ENCODE measurements around the gene UBL7.

The UBL7 gene

DNA sequence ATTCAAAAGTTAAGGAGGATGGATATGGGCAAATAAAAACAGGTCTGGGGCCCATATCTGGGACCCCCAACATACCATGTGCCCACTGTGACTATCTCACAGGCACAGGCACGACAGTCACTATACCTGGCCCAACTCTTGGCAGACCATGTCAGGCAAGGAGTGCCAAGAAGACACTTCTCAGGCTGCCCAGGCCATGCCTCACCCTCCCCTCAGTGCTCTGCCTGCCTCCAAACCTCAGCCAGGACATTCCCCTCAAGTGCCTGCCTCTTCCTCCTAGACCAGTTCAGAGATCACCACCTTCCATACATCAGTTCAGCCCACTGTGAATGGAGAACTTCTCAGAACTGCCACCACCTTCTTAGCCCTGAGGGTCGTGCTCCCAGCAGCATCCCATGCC is 22.8 kb downstream of the UBL7 start:
- no peak for DNase-seq

- no peak for DNase-seq
Observed at GRCh38 chr15:74434263-74435136, 26.5 kb downstream of the UBL7 start.

- peak; percentile 86 for DNase-seq
Observed at GRCh38 chr15:74433592-74434262, 27.2 kb downstream of the UBL7 start, which contains the start of gene SEMA7A. Gene SEMA7A, minus strand, starts transcription at chr15:74433958. Its CDS starts 40 bp downstream, at chr15:74433918.

DNA sequence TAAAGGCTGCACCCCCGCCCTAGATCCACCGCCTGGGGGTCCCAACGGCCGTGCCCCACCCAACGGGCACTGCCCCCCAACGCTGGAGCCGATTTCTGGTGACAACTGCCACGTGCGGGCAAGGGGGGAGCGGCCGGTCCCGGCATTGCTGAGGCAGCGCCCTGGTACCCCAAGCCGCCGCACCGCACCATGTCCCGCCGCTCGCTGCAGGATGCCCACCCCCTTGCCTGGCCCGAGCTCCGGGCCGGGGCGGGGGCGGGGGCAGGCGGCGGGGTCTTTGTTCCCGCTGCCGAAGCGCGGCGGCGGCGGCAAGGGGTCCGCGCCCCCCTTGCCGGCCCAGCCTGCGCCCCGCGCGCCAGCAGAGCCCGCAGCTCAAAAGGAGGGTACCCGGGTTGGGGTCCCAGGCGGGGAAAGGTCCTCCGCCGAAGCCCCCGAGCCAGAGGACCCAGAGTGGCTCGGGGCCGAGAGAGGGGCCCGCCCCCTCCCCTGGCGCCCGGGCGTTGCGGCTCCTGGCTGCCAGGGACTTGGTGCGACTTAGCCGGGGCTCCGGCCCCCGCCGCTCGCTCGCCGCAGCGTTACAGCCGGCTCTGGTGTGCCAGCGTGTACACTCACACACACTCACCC is 27.9 kb downstream of the UBL7 start:
- DNase-seq, result no peak

DNA sequence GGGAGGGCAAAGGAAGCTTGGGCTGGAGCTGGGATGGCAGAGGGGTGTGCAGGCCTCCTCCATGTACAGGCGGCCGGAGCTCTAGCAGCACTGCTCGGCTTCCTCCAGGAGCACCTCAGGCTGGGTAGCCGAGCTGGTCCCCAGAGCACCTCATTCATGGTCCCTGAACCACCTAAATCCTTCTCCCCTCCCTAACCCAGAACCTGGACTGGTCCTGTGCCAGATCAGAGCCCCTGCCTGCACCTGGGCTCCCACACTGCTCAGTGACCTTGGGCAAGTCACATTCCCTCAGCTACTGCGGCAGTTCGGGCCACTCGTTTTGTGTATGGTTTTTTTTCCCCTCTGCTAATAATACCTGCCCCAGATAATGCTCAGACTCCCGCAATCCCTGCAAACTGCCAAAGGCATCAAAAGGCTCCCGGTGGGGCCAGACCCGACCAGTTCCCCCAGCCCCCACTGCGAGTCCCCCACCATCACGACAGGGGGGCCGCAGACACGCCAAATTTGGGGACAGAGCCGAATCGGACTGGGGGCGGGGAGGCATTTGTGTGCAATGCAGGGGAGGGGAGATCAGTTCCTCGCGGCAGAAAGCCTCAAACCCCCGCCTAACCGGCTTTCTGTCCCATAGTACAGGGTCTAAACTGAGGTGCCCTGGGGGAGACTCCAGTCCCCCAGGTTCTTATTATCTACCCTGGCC is 28.5 kb downstream of the UBL7 start:
- DNase-seq, result no peak

GRCh38 chr15:74431645-74432044 is 29.3 kb downstream of the UBL7 start:
- peak; percentile 58 for DNase-seq

- no peak for DNase-seq
Observed at GRCh38 chr15:74431116-74431515, 29.8 kb downstream of the UBL7 start.

DNA sequence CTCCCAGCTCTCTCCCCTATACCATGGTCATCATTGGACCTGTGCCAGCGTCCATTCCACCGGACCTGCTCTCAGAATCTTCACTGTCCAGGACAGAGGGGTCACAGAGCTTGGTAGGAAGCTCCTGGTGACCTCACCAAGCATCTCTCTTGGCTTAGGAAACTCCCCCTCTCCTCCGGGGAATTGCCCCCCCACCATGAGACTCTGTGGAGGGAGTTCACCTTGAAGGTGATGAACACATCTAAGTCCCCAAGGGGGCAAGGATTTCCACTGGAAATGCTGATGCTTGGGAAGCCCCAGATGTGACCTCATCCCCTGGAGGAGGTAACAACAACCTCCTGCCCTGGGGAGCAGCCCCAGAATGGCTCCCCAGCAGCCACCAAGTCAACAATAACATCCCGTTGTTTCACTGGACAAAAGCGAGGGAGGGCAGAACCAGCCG is 30.4 kb downstream of the UBL7 start:
- DNase-seq, result no peak

DNA sequence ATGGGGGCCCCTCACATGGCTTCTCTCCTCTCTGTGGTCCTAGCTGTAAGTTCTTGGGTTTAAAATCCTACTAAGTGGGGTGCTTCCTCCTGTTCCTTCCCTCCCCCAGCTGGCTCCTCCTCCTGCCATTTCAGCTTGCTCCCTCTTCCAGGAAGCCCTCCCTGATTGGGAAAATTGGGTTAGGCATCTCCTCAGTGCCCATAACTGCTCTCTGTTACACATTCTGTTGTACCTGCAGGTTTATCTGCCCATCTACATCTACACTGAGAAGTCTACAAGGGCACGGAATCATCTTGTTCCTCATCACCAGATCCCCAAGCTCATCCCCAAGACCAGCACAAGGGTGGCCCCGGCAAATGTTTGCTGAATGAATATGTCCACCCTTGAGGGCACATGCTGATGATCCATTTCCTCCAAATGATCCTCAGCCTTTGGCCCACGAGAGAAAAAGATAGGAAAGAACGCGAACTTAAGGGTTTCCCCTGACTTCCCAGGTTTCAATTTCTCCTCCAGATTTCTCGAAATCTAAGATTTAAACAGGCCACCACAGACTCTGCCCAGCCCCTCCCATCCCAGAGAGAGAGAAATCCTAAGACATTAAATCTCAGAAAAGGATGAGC is 31.1 kb downstream of the UBL7 start:
- no peak for DNase-seq

- DNase-seq, result no peak
Observed at GRCh38 chr15:74428970-74429780, 31.8 kb downstream of the UBL7 start.

- no peak for DNase-seq
Observed at GRCh38 chr15:74428442-74428787, 32.5 kb downstream of the UBL7 start.

DNA sequence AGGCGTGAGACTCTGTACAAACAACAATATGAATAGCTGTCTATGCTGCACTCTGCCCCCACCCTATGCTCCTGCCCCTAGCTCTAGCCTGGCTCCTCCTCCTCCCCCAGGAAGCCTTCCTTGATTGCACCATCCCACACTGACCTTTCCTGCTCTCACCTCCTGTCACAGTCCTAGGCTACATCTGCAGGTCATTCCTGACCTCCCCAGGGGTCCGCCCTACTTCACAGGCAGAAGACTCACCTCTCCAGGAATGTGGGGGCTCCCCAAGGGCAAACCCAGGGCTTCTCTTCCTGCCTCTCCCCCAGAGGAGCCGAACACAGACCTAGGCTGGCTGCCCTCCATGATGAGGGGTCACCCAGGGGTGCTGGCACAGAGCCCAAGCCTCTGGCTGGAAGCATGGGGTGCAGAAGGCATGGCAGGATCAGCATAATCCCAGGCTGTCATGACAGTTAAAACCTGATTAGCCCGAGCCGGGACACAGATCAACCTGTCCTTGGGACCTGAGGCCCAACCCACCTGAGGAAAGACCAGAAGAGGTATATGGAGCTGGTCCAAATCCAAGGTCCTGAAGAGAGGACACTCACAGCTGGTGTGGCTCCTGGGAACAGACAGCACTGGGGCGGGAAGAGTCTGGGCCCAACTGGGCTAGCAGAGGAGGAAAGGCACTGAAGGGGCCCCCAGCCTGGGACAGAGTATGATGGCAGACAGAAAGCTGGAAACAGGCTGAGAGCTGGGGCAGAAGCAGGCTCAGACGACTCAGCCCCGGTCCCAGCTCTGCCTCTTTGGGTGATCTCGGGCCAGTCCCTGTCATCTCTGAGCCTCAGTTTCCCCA is 33.1 kb downstream of the UBL7 start:
- DNase-seq, result no peak

GRCh38 chr15:74426404-74427281 is 34.3 kb downstream of the UBL7 start:
- DNase-seq, result no peak

GRCh38 chr15:74425630-74426029 is 35.3 kb downstream of the UBL7 start:
- DNase-seq, result no peak

GRCh38 chr15:74424901-74425528 is 35.9 kb downstream of the UBL7 start:
- no peak for DNase-seq

DNA sequence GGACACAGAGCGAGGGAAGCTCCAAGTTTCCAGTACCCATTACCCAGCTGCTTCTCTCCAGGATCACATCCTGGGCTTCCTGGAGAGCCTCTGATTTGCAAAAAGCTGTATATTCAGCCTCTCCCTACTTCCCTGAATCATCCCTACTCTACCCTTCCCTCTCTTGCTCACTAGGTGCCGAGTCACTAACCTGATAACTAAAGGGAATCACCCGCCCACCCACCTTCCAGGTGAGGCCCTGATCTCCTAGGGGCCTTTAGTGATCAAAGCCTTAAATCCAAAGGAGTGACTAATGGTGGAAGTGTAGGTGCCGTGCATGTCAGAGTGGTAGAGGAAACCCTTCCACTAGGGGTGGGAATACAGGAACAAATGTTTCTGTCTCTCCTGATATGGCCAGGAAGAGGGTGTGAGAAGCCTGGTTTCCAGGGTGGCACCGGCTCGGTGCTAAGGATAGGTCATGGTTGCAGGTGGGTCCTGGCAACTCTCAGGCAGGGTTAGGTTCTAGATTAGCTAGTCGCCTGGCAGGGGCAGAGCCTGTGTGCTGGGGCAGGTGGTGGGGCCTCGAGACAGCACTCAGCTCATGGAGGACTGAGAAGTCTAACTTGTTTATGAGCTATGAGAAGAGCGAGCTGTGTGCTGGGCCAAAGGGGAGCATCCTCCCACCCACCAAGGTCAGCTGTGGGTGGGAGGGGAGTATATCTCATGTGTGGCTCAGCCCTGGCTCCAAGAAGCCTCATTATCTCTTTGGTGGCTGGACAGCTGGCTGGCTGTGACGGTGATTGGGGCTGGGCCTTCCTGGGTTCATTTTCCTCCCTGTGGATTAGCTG is 37.3 kb downstream of the UBL7 start:
- no peak for DNase-seq

- no peak for DNase-seq
Observed at GRCh38 chr15:74422652-74423430, 38.1 kb downstream of the UBL7 start.

GRCh38 chr15:74422265-74422651 is 38.7 kb downstream of the UBL7 start:
- DNase-seq, result no peak

All from activated CD4-positive, alpha-beta T cell treated with anti-CD3 and anti-CD28 coated beads for 48 hours (primary cell).